GM19455 (cell line): ENCODE measurements around the gene NXN.
"Not testable (repeated sequence)": the region's sequence is repeated elsewhere in the genome, so short reads cannot be mapped to it uniquely, and the experiment has no call there.

Source experiments
- ATAC-seq: cut with Tn5 transposase; IDR thresholded peaks from one replicate; pipeline ENCODE4 v1.9.1; 2021; ENCODE audit not compliant: unreplicated experiment

The NXN gene

GRCh38 chr17:896454-896853, 83.1 kb downstream of the NXN start:
- no peak for ATAC-seq

GRCh38 chr17:892958-893357, 86.6 kb downstream of the NXN start:
- ATAC-seq, result no peak

- no peak for ATAC-seq
These were observed 90.6 kb downstream of the NXN start for GRCh38 chr17:888998-889441.

- ATAC-seq, result no peak
These were observed 91.9 kb downstream of the NXN start for GRCh38 chr17:887551-888209.

- ATAC-seq, result no peak
These were observed 93.5 kb downstream of the NXN start for GRCh38 chr17:885971-886571.

GRCh38 chr17:883586-883962, 96.0 kb downstream of the NXN start:
- no peak for ATAC-seq

GRCh38 chr17:882827-883585, 96.6 kb downstream of the NXN start:
- no peak for ATAC-seq

GRCh38 chr17:881778-882177, 97.8 kb downstream of the NXN start:
- ATAC-seq, result no peak

- no peak for ATAC-seq
These were observed 98.9 kb downstream of the NXN start for GRCh38 chr17:880443-881269.

GRCh38 chr17:879546-880442, 99.8 kb downstream of the NXN start:
- ATAC-seq, result no peak

GRCh38 chr17:877630-878029, 101.9 kb downstream of the NXN start:
- ATAC-seq, result no peak

GRCh38 chr17:876272-876671, 103.3 kb downstream of the NXN start:
- no peak for ATAC-seq

- not testable (repeated sequence) for ATAC-seq
These were observed 105.0 kb downstream of the NXN start for GRCh38 chr17:874590-874989.

GRCh38 chr17:872855-873254, 106.7 kb downstream of the NXN start:
- ATAC-seq, result no peak

- ATAC-seq, result no peak
These were observed 107.6 kb downstream of the NXN start for GRCh38 chr17:871751-872519.

GRCh38 chr17:869567-870525, 109.7 kb downstream of the NXN start:
- no peak for ATAC-seq

GRCh38 chr17:869086-869485, 110.5 kb downstream of the NXN start:
- ATAC-seq, result no peak

GRCh38 chr17:867896-868489, 111.6 kb downstream of the NXN start:
- no peak for ATAC-seq
